Measurements from ENCODE around the gene MAPRE2.

GRCh38 chr18:35061336-35061735 is 20.1 kb downstream of the MAPRE2 start:
- TF ChIP-seq EP300 (IDR thresholded peaks at IDR 0.05) (no peak), CTCF (IDR thresholded peaks at IDR 0.05) (no peak)

All from upper lobe of left lung (tissue), 4 donors.